ENCODE data around the gene BLOC1S1.
A peak's percentile ranks its signal among the peaks of the same experiment; 100 is the strongest.

The BLOC1S1 gene

DNA sequence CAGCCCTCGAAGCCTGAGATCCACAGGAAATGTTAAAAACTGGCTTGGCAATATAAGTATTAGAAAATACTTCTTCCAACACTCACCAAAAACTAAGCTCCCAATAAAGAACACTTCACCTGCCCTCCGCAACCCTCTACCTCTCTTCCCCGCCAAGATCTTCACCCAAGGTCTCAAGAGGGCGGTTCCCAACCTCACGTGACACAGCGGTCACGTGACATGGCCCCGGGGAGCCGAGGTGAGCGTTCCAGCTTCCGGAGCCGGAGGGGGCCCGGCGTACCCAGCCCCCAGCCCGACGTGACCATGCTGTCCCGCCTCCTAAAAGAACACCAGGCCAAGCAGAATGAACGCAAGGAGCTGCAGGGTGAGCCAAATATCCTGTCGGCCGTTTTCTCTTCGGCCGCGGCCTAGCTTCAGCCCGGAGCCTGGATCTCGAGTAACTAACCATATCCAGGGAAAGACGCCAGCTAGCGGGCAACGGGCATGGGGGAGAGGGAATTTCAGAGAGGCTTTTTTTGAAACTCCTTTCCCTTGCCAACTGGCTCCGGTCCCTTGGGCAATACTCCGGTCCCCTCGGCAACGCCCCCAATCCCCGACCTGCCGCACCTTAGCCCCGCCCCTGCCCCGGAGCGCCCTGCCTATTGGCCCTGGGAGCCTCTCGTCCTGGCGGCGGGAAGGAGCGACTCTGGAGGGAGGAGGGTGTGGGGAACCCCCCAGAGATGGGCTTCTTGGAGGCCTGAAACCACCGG is at the start of gene BLOC1S1:
Gene BLOC1S1, plus strand, starts transcription at position 214 of the 749 bp plus-strand sequence. Its CDS starts 6 bp downstream, at position 220.
- Histone ChIP-seq H3K9me3 (no peaks in the 10 kb centered on the region), H3K4me3 (ENCODE audit: low read depth in 1 of 2, low read length in 1 of 2) (peak within 1 kb of the TSS; percentile 92 to 99), H3K36me3 (peaks cover 27% of the 10 kb centered on the region), H3K4me1 (ENCODE audit: control insufficient read depth in 1 of 2, insufficient read depth in 1 of 2, low read depth in 1 of 2, low read length in 1 of 2) (peaks cover 51 to 57% of the 10 kb centered on the region in 2 experiments), H3K27me3 (no peaks in the 10 kb centered on the region), H3K27ac (peak within 1 kb of the TSS; percentile 99)
- TF ChIP-seq CTCF (IDR thresholded peaks at IDR 0.05), result peak; percentile 64

- Histone ChIP-seq H3K9me3 (no peaks in the 10 kb centered on the region), H3K27ac (no peak overlapping the region), H3K36me3 (no peaks in the 10 kb centered on the region), H3K4me1 (ENCODE audit: control insufficient read depth in 1 of 2, insufficient read depth in 1 of 2, low read depth in 1 of 2, low read length in 1 of 2) (no peaks in the 10 kb centered on the region), H3K4me3 (ENCODE audit: low read depth in 1 of 2, low read length in 1 of 2) (no peak overlapping the region), H3K27me3 (no peaks in the 10 kb centered on the region)
- no peak for TF ChIP-seq CTCF (IDR thresholded peaks at IDR 0.05)
These were observed 49.3 kb upstream of the BLOC1S1 start for GRCh38 chr12:55666508-55666907.

- no peaks in the 10 kb centered on the region for H3K9me3 ChIP-seq
- H3K36me3 ChIP-seq, result no peaks in the 10 kb centered on the region
- TF ChIP-seq CTCF (IDR thresholded peaks at IDR 0.05), result no peak
- no peaks in the 10 kb centered on the region for H3K4me1 ChIP-seq (ENCODE audit: control insufficient read depth in 1 of 2, insufficient read depth in 1 of 2, low read depth in 1 of 2, low read length in 1 of 2)
- no peaks in the 10 kb centered on the region for H3K27me3 ChIP-seq
- H3K4me3 ChIP-seq (ENCODE audit: low read depth in 1 of 2, low read length in 1 of 2), result no peak overlapping the region
- H3K27ac ChIP-seq, result no peak overlapping the region
These were observed 45.6 kb upstream of the BLOC1S1 start for GRCh38 chr12:55670276-55670675.

DNA sequence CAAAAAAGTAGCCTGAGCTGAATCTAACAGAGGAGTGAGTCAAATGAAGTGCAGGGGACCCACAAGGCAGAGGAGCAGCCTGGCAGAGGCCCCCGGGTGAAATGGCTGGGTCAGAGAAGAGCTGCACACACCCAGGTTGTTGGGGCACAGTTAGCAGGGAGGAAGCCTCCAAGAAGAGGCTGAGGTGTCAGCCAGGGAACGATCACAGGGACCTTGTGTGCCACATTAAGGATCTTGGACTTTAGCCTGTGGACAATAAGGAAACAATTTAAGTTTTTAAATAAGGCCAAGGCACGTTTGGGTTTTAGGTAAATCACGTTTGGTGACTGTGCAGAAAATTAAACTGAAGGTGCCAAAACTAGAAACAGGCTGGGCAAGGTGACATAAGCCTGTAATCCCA is 44.1 kb upstream of the BLOC1S1 start:
- no peaks in the 10 kb centered on the region for H3K9me3 ChIP-seq
- no peaks in the 10 kb centered on the region for H3K36me3 ChIP-seq
- H3K4me1 ChIP-seq (ENCODE audit: control insufficient read depth in 1 of 2, insufficient read depth in 1 of 2, low read depth in 1 of 2, low read length in 1 of 2), result peaks cover 2 to 7% of the 10 kb centered on the region in 2 experiments
- no peaks in the 10 kb centered on the region for H3K27me3 ChIP-seq
- no peak overlapping the region for H3K4me3 ChIP-seq (ENCODE audit: low read depth in 1 of 2, low read length in 1 of 2)
- H3K27ac ChIP-seq, result no peak overlapping the region
- no peak for TF ChIP-seq CTCF (IDR thresholded peaks at IDR 0.05)

- H3K9me3 ChIP-seq, result no peaks in the 10 kb centered on the region
- H3K4me1 ChIP-seq (ENCODE audit: control insufficient read depth in 1 of 2, insufficient read depth in 1 of 2, low read depth in 1 of 2, low read length in 1 of 2), result peaks cover 5 to 14% of the 10 kb centered on the region in 2 experiments
- no peaks in the 10 kb centered on the region for H3K27me3 ChIP-seq
- H3K27ac ChIP-seq, result no peak overlapping the region
- TF ChIP-seq CTCF (IDR thresholded peaks at IDR 0.05), result no peak
- no peaks in the 10 kb centered on the region for H3K36me3 ChIP-seq
- H3K4me3 ChIP-seq (ENCODE audit: low read depth in 1 of 2, low read length in 1 of 2), result no peak overlapping the region
These were observed 42.2 kb upstream of the BLOC1S1 start for GRCh38 chr12:55673638-55674037.
